Measurements from ENCODE around the gene EPN2. TPM values are rescaled to one million over a fixed set of nuclear protein-coding genes. Genes with fewer than 3 reads are reported as not detected.

Gene EPN2
- total RNA-seq, 3 donors from 2014 or later (not counting 1 experiment from before 2014, with no cell fraction given) = 2.0 to 13.8 (median 4.9) TPM

- ATAC-seq (no peak), DNase-seq (no peak)
- Histone ChIP-seq H3K36me3 (ENCODE audit: control insufficient read depth, insufficient read depth, low read length) (no peaks in the 10 kb centered on the region), H3K4me3 (ENCODE audit: low read length) (no peak overlapping the region), H3K9me3 (ENCODE audit: control insufficient read depth, insufficient read depth, low read length) (no peaks in the 10 kb centered on the region), H3K27me3 (ENCODE audit: control insufficient read depth, insufficient read depth, low read length) (peaks cover 3% of the 10 kb centered on the region), H3K27ac (ENCODE audit: low read length) (no peak overlapping the region), H3K4me1 (ENCODE audit: control insufficient read depth, insufficient read depth, low read length) (peaks cover 40% of the 10 kb centered on the region)
- WGBS (ENCODE audit: insufficient coverage) = 95% methylated on average over 10 of the region's 10 CpGs
- H3K4me3 Mint-ChIP-seq = no peak overlapping the region
- peaks cover 0 to 2% of the 10 kb centered on the region in 2 donors for H3K27me3 Mint-ChIP-seq (ENCODE audit: low read depth in 2 of 2)
- H3K27ac Mint-ChIP-seq = no peak overlapping the region
- no peaks in the 10 kb centered on the region for H3K36me3 Mint-ChIP-seq
- H3K4me1 Mint-ChIP-seq = peaks cover 16 to 20% of the 10 kb centered on the region in 2 donors
- no peak for TF ChIP-seq CTCF (IDR thresholded peaks at IDR 0.05)
- intact Hi-C loops (cut with micrococcal nuclease) = no loop called here
- no peaks in the 10 kb centered on the region for H3K9me3 Mint-ChIP-seq
Measured at GRCh38 chr17:19307521-19307920, 70.4 kb downstream of the EPN2 start.

- H3K36me3 Mint-ChIP-seq = no peaks in the 10 kb centered on the region
- DNase-seq = no peak
- H3K4me1 Mint-ChIP-seq = peaks cover 16 to 20% of the 10 kb centered on the region in 2 donors
- no peaks in the 10 kb centered on the region for H3K9me3 ChIP-seq (ENCODE audit: control insufficient read depth, insufficient read depth, low read length)
- no peak overlapping the region for H3K4me3 ChIP-seq (ENCODE audit: low read length)
- 91% methylated on average over 8 of the region's 8 CpGs for WGBS (ENCODE audit: insufficient coverage)
- ATAC-seq = no peak
- no peak for TF ChIP-seq CTCF (IDR thresholded peaks at IDR 0.05)
- H3K27me3 ChIP-seq (ENCODE audit: control insufficient read depth, insufficient read depth, low read length) = peaks cover 3% of the 10 kb centered on the region
- no peaks in the 10 kb centered on the region for H3K9me3 Mint-ChIP-seq
- H3K4me3 Mint-ChIP-seq = no peak overlapping the region
- H3K27ac Mint-ChIP-seq = no peak overlapping the region
- intact Hi-C loops (cut with micrococcal nuclease) = no loop called here
- H3K4me1 ChIP-seq (ENCODE audit: control insufficient read depth, insufficient read depth, low read length) = peaks cover 36% of the 10 kb centered on the region
- no peak overlapping the region for H3K27ac ChIP-seq (ENCODE audit: low read length)
- H3K27me3 Mint-ChIP-seq (ENCODE audit: low read depth in 2 of 2) = peaks cover 0 to 2% of the 10 kb centered on the region in 2 donors
- H3K36me3 ChIP-seq (ENCODE audit: control insufficient read depth, insufficient read depth, low read length) = no peaks in the 10 kb centered on the region
Measured at GRCh38 chr17:19308398-19308797, 71.2 kb downstream of the EPN2 start.

- no peak overlapping the region for H3K4me3 ChIP-seq (ENCODE audit: low read length)
- H3K27ac ChIP-seq (ENCODE audit: low read length) = no peak overlapping the region
- H3K4me1 ChIP-seq (ENCODE audit: control insufficient read depth, insufficient read depth, low read length) = peaks cover 26% of the 10 kb centered on the region
- H3K9me3 ChIP-seq (ENCODE audit: control insufficient read depth, insufficient read depth, low read length) = no peaks in the 10 kb centered on the region
- ATAC-seq (no peak), DNase-seq (no peak)
- peaks cover 3% of the 10 kb centered on the region for H3K27me3 ChIP-seq (ENCODE audit: control insufficient read depth, insufficient read depth, low read length)
- Mint-ChIP-seq H3K27ac (no peak overlapping the region), H3K4me3 (no peak overlapping the region), H3K36me3 (no peaks in the 10 kb centered on the region), H3K4me1 (peaks cover 16 to 20% of the 10 kb centered on the region in 2 donors), H3K9me3 (no peaks in the 10 kb centered on the region), H3K27me3 (ENCODE audit: low read depth in 2 of 2) (peaks cover 0 to 2% of the 10 kb centered on the region in 2 donors)
- intact Hi-C loops (cut with micrococcal nuclease) = no loop called here
- H3K36me3 ChIP-seq (ENCODE audit: control insufficient read depth, insufficient read depth, low read length) = no peaks in the 10 kb centered on the region
- no peak for TF ChIP-seq CTCF (IDR thresholded peaks at IDR 0.05)
- WGBS (ENCODE audit: insufficient coverage) = 94% methylated on average over 5 of the region's 5 CpGs
Measured at GRCh38 chr17:19309701-19310100, 72.5 kb downstream of the EPN2 start.

GRCh38 chr17:19310151-19310550 lies 73.0 kb downstream of the EPN2 start:
- TF ChIP-seq CTCF (IDR thresholded peaks at IDR 0.05) = no peak

More at GRCh38 chr17:19310151-19310550, 73.0 kb downstream of the EPN2 start:
- Mint-ChIP-seq H3K4me1 (peaks cover 16 to 20% of the 10 kb centered on the region in 2 donors), H3K4me3 (no peak overlapping the region), H3K27ac (no peak overlapping the region), H3K27me3 (ENCODE audit: low read depth in 2 of 2) (peaks cover 0 to 2% of the 10 kb centered on the region in 2 donors), H3K36me3 (no peaks in the 10 kb centered on the region), H3K9me3 (no peaks in the 10 kb centered on the region)
- H3K36me3 ChIP-seq (ENCODE audit: control insufficient read depth, insufficient read depth, low read length) = no peaks in the 10 kb centered on the region
- intact Hi-C loops (cut with micrococcal nuclease) = no loop called here
- H3K27ac ChIP-seq (ENCODE audit: low read length) = no peak overlapping the region
- WGBS (ENCODE audit: insufficient coverage) = 93% methylated on average over 3 of the region's 4 CpGs
- no peak overlapping the region for H3K4me3 ChIP-seq (ENCODE audit: low read length)
- no peak for ATAC-seq
- DNase-seq = no peak
- no peaks in the 10 kb centered on the region for H3K9me3 ChIP-seq (ENCODE audit: control insufficient read depth, insufficient read depth, low read length)
- H3K4me1 ChIP-seq (ENCODE audit: control insufficient read depth, insufficient read depth, low read length) = peaks cover 22% of the 10 kb centered on the region
- peaks cover 3% of the 10 kb centered on the region for H3K27me3 ChIP-seq (ENCODE audit: control insufficient read depth, insufficient read depth, low read length)

Data from natural killer cell (primary cell).